Parathyroid adenoma (tissue), 2 donors: ENCODE data around the gene SVOP.

Experiments used
- H2AFZ ChIP-seq: fragments of 300-600 bp; sonication (generic); one replicate; pipeline ENCODE4 v1.7.0; 2017; ENCODE audit warnings: antibody characterized with exemption, mild to moderate bottlenecking
- H3K27ac ChIP-seq: fragments of 300-600 bp; sonication (generic); one replicate; pipeline ENCODE4 v1.7.0; 2017
- H3K27me3 ChIP-seq: fragments of 300-600 bp; sonication (generic); one replicate; pipeline ENCODE4 v1.7.0; 2017; ENCODE audit warnings: low read length; ENCODE audit not compliant: control insufficient read depth, insufficient read depth
- H3K36me3 ChIP-seq: fragments of 300-600 bp; sonication (generic); one replicate; pipeline ENCODE4 v1.7.0; 2017; ENCODE audit warnings: low read length; ENCODE audit not compliant: control insufficient read depth, insufficient read depth
- H3K4me1 ChIP-seq: fragments of 300-600 bp; sonication (generic); one replicate; pipeline ENCODE4 v1.7.0; 2017; ENCODE audit warnings: control low read depth
- H3K4me2 ChIP-seq: fragments of 300-600 bp; sonication (generic); one replicate; pipeline ENCODE4 v1.7.0; 2017; ENCODE audit warnings: low read length
- H3K4me3 ChIP-seq: fragments of 300-600 bp; sonication (generic); one replicate; pipeline ENCODE4 v1.7.0; 2017; ENCODE audit warnings: low read depth, low read length
- H3K79me2 ChIP-seq: fragments of 300-600 bp; sonication (generic); one replicate; pipeline ENCODE4 v1.7.0; 2017; ENCODE audit warnings: control low read depth
- H3K9ac ChIP-seq: fragments of 300-600 bp; sonication (generic); one replicate; pipeline ENCODE4 v1.7.0; 2017; ENCODE audit warnings: mild to moderate bottlenecking
- H3K9me3 ChIP-seq: fragments of 300-600 bp; sonication (generic); one replicate; pipeline ENCODE4 v1.7.0; 2017; ENCODE audit warnings: low read length; ENCODE audit not compliant: control insufficient read depth
- TF ChIP-seq, protein P1 (sequence below): fragments of 300-600 bp; sonication (generic); IDR thresholded peaks from one replicate; pipeline ENCODE4 v1.7.0; 2017; ENCODE audit warnings: antibody characterized with exemption, mild to moderate bottlenecking
- donor health status: primary hyperparathyroidism.

Gene SVOP

DNA sequence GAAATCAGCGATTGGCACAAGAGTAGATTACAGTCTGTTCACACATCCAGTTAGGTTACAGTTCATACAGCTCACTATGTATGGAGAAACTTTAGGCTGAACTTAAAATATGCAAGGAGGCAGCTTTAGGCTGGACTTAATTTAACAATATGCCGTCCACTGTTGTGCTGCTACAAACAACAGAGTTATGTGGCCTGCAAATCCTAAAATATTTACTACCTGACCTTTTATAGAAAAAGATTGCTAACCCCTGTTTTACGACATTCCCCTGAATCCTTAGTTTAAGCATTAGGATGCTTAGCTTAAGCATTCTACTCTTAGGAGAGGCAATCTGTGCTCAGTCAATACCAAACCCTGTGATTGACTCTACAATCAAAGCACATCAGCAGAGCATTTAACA lies 90.1 kb downstream of the SVOP start:
- no peak overlapping the region for H2AFZ ChIP-seq
- no peaks in the 10 kb centered on the region for H3K79me2 ChIP-seq
- no peaks in the 10 kb centered on the region for H3K27me3 ChIP-seq
- TF ChIP-seq, protein P1, sequence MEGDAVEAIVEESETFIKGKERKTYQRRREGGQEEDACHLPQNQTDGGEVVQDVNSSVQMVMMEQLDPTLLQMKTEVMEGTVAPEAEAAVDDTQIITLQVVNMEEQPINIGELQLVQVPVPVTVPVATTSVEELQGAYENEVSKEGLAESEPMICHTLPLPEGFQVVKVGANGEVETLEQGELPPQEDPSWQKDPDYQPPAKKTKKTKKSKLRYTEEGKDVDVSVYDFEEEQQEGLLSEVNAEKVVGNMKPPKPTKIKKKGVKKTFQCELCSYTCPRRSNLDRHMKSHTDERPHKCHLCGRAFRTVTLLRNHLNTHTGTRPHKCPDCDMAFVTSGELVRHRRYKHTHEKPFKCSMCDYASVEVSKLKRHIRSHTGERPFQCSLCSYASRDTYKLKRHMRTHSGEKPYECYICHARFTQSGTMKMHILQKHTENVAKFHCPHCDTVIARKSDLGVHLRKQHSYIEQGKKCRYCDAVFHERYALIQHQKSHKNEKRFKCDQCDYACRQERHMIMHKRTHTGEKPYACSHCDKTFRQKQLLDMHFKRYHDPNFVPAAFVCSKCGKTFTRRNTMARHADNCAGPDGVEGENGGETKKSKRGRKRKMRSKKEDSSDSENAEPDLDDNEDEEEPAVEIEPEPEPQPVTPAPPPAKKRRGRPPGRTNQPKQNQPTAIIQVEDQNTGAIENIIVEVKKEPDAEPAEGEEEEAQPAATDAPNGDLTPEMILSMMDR = no peak
- no peak overlapping the region for H3K4me3 ChIP-seq
- no peaks in the 10 kb centered on the region for H3K4me1 ChIP-seq
- no peak overlapping the region for H3K9ac ChIP-seq
- no peaks in the 10 kb centered on the region for H3K9me3 ChIP-seq
- H3K4me2 ChIP-seq = no peak overlapping the region
- no peak overlapping the region for H3K27ac ChIP-seq
- H3K36me3 ChIP-seq = no peaks in the 10 kb centered on the region

DNA sequence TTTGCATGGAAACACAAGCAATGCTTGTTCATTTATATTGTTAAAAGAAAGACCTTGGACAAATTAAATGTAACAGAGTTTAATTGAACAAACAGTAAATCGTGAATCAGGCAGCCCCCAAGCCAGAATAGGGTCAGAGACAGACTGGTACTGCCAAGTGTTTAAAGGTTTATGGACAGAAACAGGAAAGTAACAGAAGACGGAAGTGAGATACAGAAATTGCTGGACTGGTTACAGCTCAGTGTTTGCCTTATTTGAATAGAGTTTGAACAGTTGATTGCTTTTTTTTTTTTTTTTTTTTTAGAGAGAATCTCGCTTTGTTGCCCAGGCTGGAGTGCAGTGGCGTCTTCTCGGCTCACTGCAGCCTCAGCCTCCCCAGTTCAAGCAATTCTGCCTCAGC lies 90.7 kb downstream of the SVOP start:
- Histone ChIP-seq H3K27me3 (no peaks in the 10 kb centered on the region), H3K27ac (no peak overlapping the region), H3K9me3 (no peaks in the 10 kb centered on the region), H3K4me3 (no peak overlapping the region), H3K9ac (no peak overlapping the region), H3K79me2 (no peaks in the 10 kb centered on the region), H3K4me2 (no peak overlapping the region), H2AFZ (no peak overlapping the region), H3K36me3 (no peaks in the 10 kb centered on the region), H3K4me1 (no peaks in the 10 kb centered on the region)
- TF ChIP-seq, protein P1 = no peak

DNA sequence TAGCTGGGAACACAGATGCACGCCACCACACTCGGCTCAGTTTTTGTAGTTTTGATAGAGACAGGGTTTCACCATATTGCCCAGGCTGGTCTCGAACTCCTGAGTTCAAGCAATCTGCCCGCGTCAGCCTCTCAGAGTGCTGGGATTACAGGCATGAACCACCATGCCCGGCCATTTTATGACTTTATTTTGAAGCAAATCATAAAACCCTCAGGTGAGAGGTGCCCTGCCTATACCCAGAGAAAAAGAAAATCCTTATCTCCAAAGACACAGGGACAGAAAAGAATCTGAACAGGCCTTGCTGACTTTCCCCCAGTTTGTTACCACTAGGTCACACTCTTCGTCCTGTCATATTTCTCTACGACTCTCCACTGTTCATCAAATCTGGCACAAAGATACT lies 92.2 kb downstream of the SVOP start:
- no peaks in the 10 kb centered on the region for H3K9me3 ChIP-seq
- H3K27me3 ChIP-seq = no peaks in the 10 kb centered on the region
- H3K4me3 ChIP-seq = no peak overlapping the region
- H3K4me2 ChIP-seq = no peak overlapping the region
- no peaks in the 10 kb centered on the region for H3K79me2 ChIP-seq
- no peak overlapping the region for H2AFZ ChIP-seq
- H3K9ac ChIP-seq = no peak overlapping the region
- no peak overlapping the region for H3K27ac ChIP-seq
- H3K4me1 ChIP-seq = no peaks in the 10 kb centered on the region
- TF ChIP-seq, protein P1 = no peak
- H3K36me3 ChIP-seq = no peaks in the 10 kb centered on the region

- no peaks in the 10 kb centered on the region for H3K79me2 ChIP-seq
These were observed 98.0 kb downstream of the SVOP start for GRCh38 chr12:108922918-108923317.

DNA sequence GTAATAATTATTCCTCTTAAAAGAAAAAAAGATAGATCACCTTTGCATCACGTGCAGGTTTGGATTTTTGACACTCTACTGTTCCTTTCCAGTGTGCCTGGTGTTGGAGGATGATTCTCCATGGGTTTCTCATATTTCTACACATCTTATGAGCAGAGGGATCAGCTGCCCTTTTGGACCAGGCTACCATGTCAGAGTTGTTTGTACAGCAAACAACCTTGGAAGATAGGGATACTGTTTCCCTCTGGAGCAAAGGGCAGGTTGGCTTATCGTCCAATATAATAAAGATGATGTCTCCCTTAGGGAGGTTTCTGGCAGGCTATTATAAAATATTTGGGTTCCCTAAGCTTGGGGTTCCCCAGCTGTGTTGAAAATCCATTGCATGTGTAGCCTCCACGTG lies 98.9 kb downstream of the SVOP start:
- Histone ChIP-seq H3K79me2 (no peaks in the 10 kb centered on the region), H3K4me3 (no peak overlapping the region), H3K9ac (no peak overlapping the region), H3K4me1 (no peaks in the 10 kb centered on the region), H2AFZ (no peak overlapping the region), H3K27ac (no peak overlapping the region), H3K36me3 (no peaks in the 10 kb centered on the region), H3K27me3 (no peaks in the 10 kb centered on the region), H3K9me3 (no peaks in the 10 kb centered on the region), H3K4me2 (no peak overlapping the region)
- TF ChIP-seq, protein P1 = no peak

More at GRCh38 chr12:108922918-108923317, 98.0 kb downstream of the SVOP start:
- H3K27ac ChIP-seq = no peak overlapping the region
- no peak overlapping the region for H2AFZ ChIP-seq
- no peaks in the 10 kb centered on the region for H3K36me3 ChIP-seq
- H3K9ac ChIP-seq = no peak overlapping the region
- TF ChIP-seq, protein P1 = no peak
- H3K4me1 ChIP-seq = no peaks in the 10 kb centered on the region
- no peaks in the 10 kb centered on the region for H3K27me3 ChIP-seq
- H3K4me3 ChIP-seq = no peak overlapping the region
- no peaks in the 10 kb centered on the region for H3K9me3 ChIP-seq
- no peak overlapping the region for H3K4me2 ChIP-seq
